ENCODE measurements around the gene FBXW12.
A peak's percentile ranks its signal among the peaks of the same experiment; 100 is the strongest.

FBXW12 gene

DNA sequence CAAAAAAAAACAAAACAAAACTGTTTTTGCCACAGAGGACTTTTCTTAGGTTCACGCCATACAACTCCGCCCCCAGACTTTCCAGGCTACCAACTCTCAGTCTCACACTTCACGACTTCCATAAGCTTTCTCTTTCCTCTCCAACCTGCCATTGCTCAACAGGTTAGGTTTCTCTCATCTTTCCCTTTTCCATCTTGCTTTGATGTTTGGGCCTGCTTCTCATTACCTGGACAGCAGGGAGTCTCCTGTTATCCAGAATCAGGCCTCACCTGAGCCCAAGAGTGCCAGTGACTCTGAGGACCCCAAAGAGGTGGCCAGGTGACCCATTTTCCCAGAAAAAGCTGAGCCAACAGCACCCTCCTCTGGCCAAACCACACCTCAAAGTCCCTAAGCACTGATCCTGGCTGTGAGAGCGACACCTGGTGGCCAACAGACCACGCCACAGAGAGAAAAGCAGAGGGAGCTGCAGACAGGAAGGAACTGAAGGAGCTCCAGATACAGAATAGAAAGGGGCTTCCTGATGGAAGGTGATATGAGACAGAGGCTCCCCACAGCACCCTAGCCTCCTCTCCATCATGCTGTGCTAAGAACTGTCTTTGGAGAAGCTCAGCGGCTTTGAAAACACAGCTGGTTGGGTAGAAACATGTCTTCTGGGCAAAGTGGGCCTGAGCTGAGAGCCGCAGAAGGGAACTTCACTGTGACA, 63.9 kb downstream of the FBXW12 start:
- Mint-ChIP-seq H3K9me3 (no peaks in the 10 kb centered on the region), H3K36me3 (ENCODE audit: low read depth) (peaks cover 47% of the 10 kb centered on the region), H3K4me1 (ENCODE audit: low read depth) (peaks cover 16% of the 10 kb centered on the region), H3K27ac (no peak overlapping the region), H3K27me3 (peaks cover 1% of the 10 kb centered on the region), H3K4me3 (no peak overlapping the region)
- intact Hi-C loops (cut with micrococcal nuclease), result loop anchor here (1.0 to 2.0 kb wide), 4 partner anchors 35 to 241 kb away; no protein-coding TSS in a partner anchor

DNA sequence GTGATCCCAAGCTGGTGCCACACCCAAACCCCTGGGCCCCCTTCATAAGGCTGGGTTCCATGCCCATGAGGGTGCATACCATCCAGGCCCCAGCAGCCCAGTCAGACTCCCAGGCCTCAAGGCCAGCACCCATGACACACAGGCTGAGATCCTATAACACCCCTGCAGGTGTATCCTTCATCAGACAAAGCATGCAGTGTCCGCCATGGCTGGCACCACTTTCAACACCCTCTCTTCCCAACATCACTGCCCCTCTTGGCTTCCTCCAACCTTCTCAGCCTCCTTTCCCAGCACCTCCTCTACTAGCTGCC, 64.4 kb downstream of the FBXW12 start:
- H3K4me3 Mint-ChIP-seq, result no peak overlapping the region
- H3K27me3 Mint-ChIP-seq, result no peaks in the 10 kb centered on the region
- H3K9me3 Mint-ChIP-seq, result no peaks in the 10 kb centered on the region
- peaks cover 16% of the 10 kb centered on the region for H3K4me1 Mint-ChIP-seq (ENCODE audit: low read depth)
- H3K27ac Mint-ChIP-seq, result no peak overlapping the region
- H3K36me3 Mint-ChIP-seq (ENCODE audit: low read depth), result peaks cover 48% of the 10 kb centered on the region
- intact Hi-C loops (cut with micrococcal nuclease), result loop anchor here (1.0 to 2.0 kb wide), 4 partner anchors 35 to 242 kb away; no protein-coding TSS in a partner anchor

DNA sequence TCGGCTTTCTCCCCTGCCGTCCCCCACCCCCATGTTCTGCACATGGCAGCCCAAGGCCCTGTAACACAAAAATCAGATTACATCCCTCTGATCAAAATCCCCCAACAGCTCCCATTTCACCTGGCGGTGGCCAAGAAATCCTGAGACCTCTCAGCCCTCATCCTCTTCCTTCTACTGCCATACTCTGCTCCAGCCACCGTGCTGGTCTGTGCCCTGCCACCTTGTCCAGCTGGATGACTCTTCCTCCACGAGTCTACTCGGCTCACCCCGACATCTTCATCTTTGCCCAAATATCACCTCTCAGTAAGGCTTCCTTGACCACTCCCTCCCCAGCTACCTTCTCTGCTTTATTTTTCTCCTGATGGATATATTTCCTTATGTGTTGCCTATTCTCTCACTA, 64.8 kb downstream of the FBXW12 start:
- Mint-ChIP-seq H3K36me3 (ENCODE audit: low read depth) (peaks cover 48% of the 10 kb centered on the region), H3K27me3 (no peaks in the 10 kb centered on the region), H3K4me1 (ENCODE audit: low read depth) (peaks cover 12% of the 10 kb centered on the region), H3K4me3 (no peak overlapping the region), H3K27ac (no peak overlapping the region), H3K9me3 (no peaks in the 10 kb centered on the region)
- intact Hi-C loops (cut with micrococcal nuclease), result loop anchor here (1.0 to 2.0 kb wide), 4 partner anchors 36 to 242 kb away; no protein-coding TSS in a partner anchor

DNA sequence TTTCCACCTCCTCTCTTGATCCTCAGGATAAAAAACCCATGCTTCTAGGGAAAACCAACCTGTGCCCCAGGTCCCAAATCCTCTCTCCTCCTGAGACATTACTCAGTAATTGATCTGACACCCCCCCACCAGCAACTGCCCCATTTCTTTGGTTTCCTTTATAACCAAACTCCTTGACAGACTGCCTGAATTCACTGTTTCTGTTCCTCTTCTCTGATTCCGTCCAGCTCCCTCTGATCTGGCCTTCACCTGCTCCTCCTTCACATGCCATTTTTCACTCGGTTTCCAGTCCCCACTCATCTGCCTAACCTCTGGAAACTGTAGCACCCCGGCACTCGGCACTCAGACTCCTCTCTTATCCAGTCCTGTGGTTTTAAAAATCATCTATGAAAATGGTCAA, 65.8 kb downstream of the FBXW12 start:
- Mint-ChIP-seq H3K4me1 (ENCODE audit: low read depth) (peaks cover 10% of the 10 kb centered on the region), H3K9me3 (no peaks in the 10 kb centered on the region), H3K36me3 (ENCODE audit: low read depth) (peaks cover 48% of the 10 kb centered on the region), H3K4me3 (no peak overlapping the region), H3K27me3 (no peaks in the 10 kb centered on the region), H3K27ac (peak overlapping the region; percentile 55)
- intact Hi-C loops (cut with micrococcal nuclease), result loop anchor here (2.0 kb wide), 2 partner anchors 205 to 243 kb away; no protein-coding TSS in a partner anchor

DNA sequence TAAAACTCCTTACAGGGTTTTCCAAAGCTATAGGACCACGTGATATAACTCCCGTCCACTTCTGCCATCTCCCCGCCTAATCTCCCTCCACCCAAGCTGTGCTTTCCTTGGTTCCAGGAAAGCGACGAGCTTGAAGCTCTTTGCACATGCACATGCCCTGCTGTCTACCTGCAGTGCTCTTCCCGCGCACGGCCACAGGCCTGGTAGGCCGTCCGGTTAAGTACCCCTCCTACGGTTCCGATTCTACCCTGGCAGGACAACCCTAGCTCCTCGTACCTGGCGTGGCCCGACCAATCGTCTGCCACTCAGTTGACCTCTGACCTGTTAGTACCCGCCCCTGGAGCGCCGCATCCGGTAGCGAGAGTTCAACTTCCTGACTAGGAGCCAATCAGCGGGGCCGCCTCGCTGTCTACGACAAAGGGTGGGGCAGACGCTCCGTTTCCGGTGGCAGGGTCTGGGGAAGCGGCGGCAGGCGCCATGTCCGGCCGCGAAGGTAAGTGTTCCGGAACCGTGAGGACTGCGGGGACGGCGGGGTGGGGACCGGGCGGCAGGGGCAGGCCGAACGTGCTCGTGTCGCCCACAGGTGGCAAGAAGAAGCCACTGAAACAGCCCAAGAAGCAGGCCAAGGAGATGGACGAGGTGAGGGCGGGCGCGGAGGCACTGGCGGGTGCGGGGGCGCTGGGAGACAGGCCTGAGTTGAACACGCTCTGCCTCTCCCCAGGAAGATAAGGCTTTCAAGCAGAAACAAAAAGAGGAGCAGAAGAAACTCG, 68.0 kb downstream of the FBXW12 start, which contains the start of the genes CCDC51 and TMA7:
Gene CCDC51, minus strand, starts transcription at position 300 of the 770 bp plus-strand sequence. CDS start 4,991 bp downstream, outside the sequence.
Gene TMA7, plus strand, starts transcription at position 438 of the 770 bp plus-strand sequence. Its CDS starts 40 bp downstream, at position 478.
- H3K9me3 Mint-ChIP-seq, result no peaks in the 10 kb centered on the region
- H3K36me3 Mint-ChIP-seq (ENCODE audit: low read depth), result peaks cover 51% of the 10 kb centered on the region
- H3K27me3 Mint-ChIP-seq, result no peaks in the 10 kb centered on the region
- H3K4me3 Mint-ChIP-seq, result peak within 1 kb of the TSS; percentile 87
- intact Hi-C loops (cut with micrococcal nuclease), result no loop called here
- peak within 1 kb of the TSS; percentile 86 for H3K27ac Mint-ChIP-seq
- peaks cover 10% of the 10 kb centered on the region for H3K4me1 Mint-ChIP-seq (ENCODE audit: low read depth)

DNA sequence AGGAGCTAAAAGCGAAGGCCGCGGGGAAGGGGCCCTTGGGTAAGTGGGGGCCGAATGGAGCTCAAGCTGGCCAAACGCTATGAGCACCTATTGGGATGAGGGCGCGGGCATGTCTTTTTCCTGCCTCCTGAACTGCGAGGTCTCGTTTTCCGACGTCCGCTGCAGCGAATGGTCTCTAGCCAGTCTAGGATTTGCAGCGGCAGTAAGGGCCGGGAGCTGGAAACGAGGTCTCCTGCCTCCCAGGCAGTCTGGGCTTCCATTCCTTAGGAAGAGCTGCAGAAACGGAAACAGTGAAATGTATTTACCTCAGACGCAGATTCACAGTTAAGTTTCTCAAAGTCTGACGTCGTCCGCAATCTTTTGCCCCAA, 68.6 kb downstream of the FBXW12 start:
- Mint-ChIP-seq H3K4me1 (ENCODE audit: low read depth) (peaks cover 10% of the 10 kb centered on the region), H3K27me3 (no peaks in the 10 kb centered on the region), H3K9me3 (no peaks in the 10 kb centered on the region), H3K4me3 (peak overlapping the region; percentile 87), H3K36me3 (ENCODE audit: low read depth) (peaks cover 51% of the 10 kb centered on the region), H3K27ac (peak overlapping the region; percentile 86)
- intact Hi-C loops (cut with micrococcal nuclease), result no loop called here

DNA sequence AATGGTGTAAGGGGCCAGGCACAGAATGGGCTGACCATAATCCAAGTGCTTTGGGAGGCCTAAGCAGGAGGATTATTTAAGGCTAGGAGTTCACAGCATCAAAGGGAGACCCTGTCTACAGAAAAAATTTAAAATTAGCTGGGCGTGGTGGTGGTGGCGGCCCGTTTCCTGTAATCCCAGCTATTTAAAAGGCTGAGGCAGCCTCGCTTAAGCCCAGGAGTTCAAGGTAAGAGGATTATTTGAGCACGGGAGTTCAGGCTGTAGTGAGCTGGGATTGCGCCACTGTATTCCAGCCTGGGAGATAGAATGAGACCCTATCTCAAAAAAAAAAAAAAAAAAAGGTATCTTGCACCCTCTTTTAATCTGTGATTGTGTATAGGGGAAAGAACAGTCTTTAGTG, 69.9 kb downstream of the FBXW12 start:
- no peaks in the 10 kb centered on the region for H3K27me3 Mint-ChIP-seq
- H3K36me3 Mint-ChIP-seq (ENCODE audit: low read depth), result peaks cover 59% of the 10 kb centered on the region
- no peaks in the 10 kb centered on the region for H3K9me3 Mint-ChIP-seq
- H3K4me1 Mint-ChIP-seq (ENCODE audit: low read depth), result peaks cover 19% of the 10 kb centered on the region
- H3K4me3 Mint-ChIP-seq, result no peak overlapping the region
- no peak overlapping the region for H3K27ac Mint-ChIP-seq
- intact Hi-C loops (cut with micrococcal nuclease), result no loop called here
